ENCODE measurements around the gene KCNQ1. TPM values are rescaled to one million over a fixed set of nuclear protein-coding genes. Genes with fewer than 3 reads are reported as not detected.

Gene KCNQ1
- total RNA-seq, 1 experiment from 2014 or later = 2.3 TPM

- no peak overlapping the region for H3T11ph ChIP-seq (ENCODE audit: low read length)
- no peak overlapping the region for H2BK120ac ChIP-seq (ENCODE audit: low read depth, low read length, poor library complexity, severe bottlenecking)
- no peaks in the 10 kb centered on the region; the same call in 1 of the 2 replicates for H3K27me3 ChIP-seq (ENCODE audit: insufficient read depth, low read length)
- H2AFZ ChIP-seq (ENCODE audit: low read length) = no peak overlapping the region
- no peak overlapping the region for H4K91ac ChIP-seq (ENCODE audit: insufficient read length, low read depth, low read length)
- H3K79me1 ChIP-seq (ENCODE audit: insufficient read depth, low read depth, low read length, poor library complexity, severe bottlenecking) = no peaks in the 10 kb centered on the region
- no peaks in the 10 kb centered on the region for H3K79me2 ChIP-seq (ENCODE audit: insufficient read depth, low read length)
- TF ChIP-seq CTCF (conservative IDR thresholded peaks at IDR 0.05) = no peak
- H3K4ac ChIP-seq (ENCODE audit: low read depth, low read length) = no peak overlapping the region
- Mint-ChIP-seq H3K4me1 (peaks cover 0 to 3% of the 10 kb centered on the region in 2 experiments; a peak in 1 of 4 replicates), H3K27me3 (ENCODE audit: low read depth) (peaks cover 97% of the 10 kb centered on the region), H3K36me3 (ENCODE audit: insufficient read depth in 1 of 3, low read depth in 3 of 3) (no peaks in the 10 kb centered on the region), H3K4me3 (no peak overlapping the region), H3K9me3 (no peaks in the 10 kb centered on the region), H3K27ac (peak overlapping the region in 1 of 3 experiments; percentile 59; a peak in 1 of 7 replicates)
- no peak overlapping the region for H3K23ac ChIP-seq (ENCODE audit: insufficient read length, low read depth, low read length)
- H4K8ac ChIP-seq (replicated peaks; ENCODE audit: insufficient read length, low read depth, low read length) = no peak overlapping the region
- no peak overlapping the region for H3K18ac ChIP-seq (ENCODE audit: insufficient read length, low read depth, low read length)
- H2BK12ac ChIP-seq (ENCODE audit: insufficient read length, low read depth, low read length) = no peak overlapping the region
- H3K9ac ChIP-seq (ENCODE audit: extremely low read depth, insufficient read length, low read length) = no peak overlapping the region
- H3K27ac ChIP-seq (ENCODE audit: insufficient read length, low read depth, low read length) = no peak overlapping the region
- no peak overlapping the region for H3K56ac ChIP-seq (ENCODE audit: insufficient read length, low read depth, low read length)
- no peaks in the 10 kb centered on the region for H3K4me1 ChIP-seq (ENCODE audit: insufficient read depth, low read length)
- no peak for DNase-seq
- no CpG with 5 or more reads among the region's 28 CpGs for WGBS (ENCODE audit: extremely low coverage, insufficient read length, low lambda C conversion rate)
- no peak overlapping the region for H2AK5ac ChIP-seq (ENCODE audit: insufficient read length, low read length)
- no peak overlapping the region for H2BK15ac ChIP-seq (ENCODE audit: low read depth, low read length)
- no peaks in the 10 kb centered on the region for H3K23me2 ChIP-seq (ENCODE audit: insufficient read length, low read depth, low read length, poor library complexity, severe bottlenecking)
- no peak overlapping the region for H2BK20ac ChIP-seq (ENCODE audit: low read depth, low read length, poor library complexity, severe bottlenecking)
- no peaks in the 10 kb centered on the region for H3K9me3 ChIP-seq (ENCODE audit: control insufficient read depth, low read depth, low read length)
- no peak overlapping the region for H4K5ac ChIP-seq (ENCODE audit: insufficient read length, low read depth, low read length)
- no peak overlapping the region; the same call in 1 of the 2 replicates for H3K14ac ChIP-seq (ENCODE audit: insufficient read depth, low read length)
- H2BK5ac ChIP-seq (ENCODE audit: insufficient read length, low read length) = no peak overlapping the region
- H4K20me1 ChIP-seq (ENCODE audit: control insufficient read depth, insufficient read depth, insufficient read length) = no peaks in the 10 kb centered on the region
- no peak overlapping the region for H3K4me2 ChIP-seq (ENCODE audit: insufficient read depth, insufficient read length, low read length)
Measured at GRCh38 chr11:2731130-2732125, 286.6 kb downstream of the KCNQ1 start.

All from H9 (cell line).